Left forelimb (tissue), 1 donor: ENCODE measurements around the gene SHISA8.
"Not testable (repeated sequence)": the region's sequence is repeated elsewhere in the genome, so short reads cannot be mapped to it uniquely, and the experiment has no call there.

Source experiments
- DNase-seq: peaks from one replicate; pipeline ENCODE4 v3.0.0-alpha.2; 2018; ENCODE audit warnings: low spot score

Gene SHISA8

GRCh38 chr22:41915035-41915785, at the start of gene SHISA8:
Gene SHISA8, minus strand, starts transcription at chr22:41915074. Its CDS starts 407 bp downstream, at chr22:41914667.
- DNase-seq = no peak

- no peak for DNase-seq
Measured at GRCh38 chr22:41964112-41964491, 49.2 kb upstream of the SHISA8 start.

- DNase-seq = no peak
Measured at GRCh38 chr22:41963453-41964111, 48.7 kb upstream of the SHISA8 start.

GRCh38 chr22:41957941-41958556, 43.2 kb upstream of the SHISA8 start:
- DNase-seq = no peak

- no peak for DNase-seq
Measured at GRCh38 chr22:41952713-41953112, 37.8 kb upstream of the SHISA8 start.

GRCh38 chr22:41951898-41952474, 37.1 kb upstream of the SHISA8 start, which contains the start of gene SMIM45:
Gene SMIM45, plus strand, starts transcription at chr22:41952150.
- DNase-seq = no peak

GRCh38 chr22:41949297-41949965, 34.6 kb upstream of the SHISA8 start:
- no peak for DNase-seq

GRCh38 chr22:41948928-41949296, 34.0 kb upstream of the SHISA8 start:
- DNase-seq = not testable (repeated sequence)

- DNase-seq = no peak
Measured at GRCh38 chr22:41948142-41948541, 33.3 kb upstream of the SHISA8 start.

- no peak for DNase-seq
Measured at GRCh38 chr22:41947424-41948080, 32.7 kb upstream of the SHISA8 start.

GRCh38 chr22:41946629-41947423, 32.0 kb upstream of the SHISA8 start, which contains the start of gene CENPM:
Gene CENPM, minus strand, starts transcription at chr22:41947152. Its CDS starts 76 bp downstream, at chr22:41947076.
- DNase-seq = peak; percentile 98

GRCh38 chr22:41943661-41944209, 28.9 kb upstream of the SHISA8 start:
- no peak for DNase-seq

GRCh38 chr22:41940832-41941765, 26.2 kb upstream of the SHISA8 start:
- peak; percentile 89 for DNase-seq

GRCh38 chr22:41939981-41940831, 25.3 kb upstream of the SHISA8 start:
- DNase-seq = no peak

GRCh38 chr22:41936894-41937169, 22.0 kb upstream of the SHISA8 start:
- no peak for DNase-seq

- no peak for DNase-seq
Measured at GRCh38 chr22:41935509-41935908, 20.6 kb upstream of the SHISA8 start.

- no peak for DNase-seq
Measured at GRCh38 chr22:41935015-41935351, 20.1 kb upstream of the SHISA8 start.

- DNase-seq = no peak
Measured at GRCh38 chr22:41934284-41935014, 19.6 kb upstream of the SHISA8 start.
